Loucy (cell line): ENCODE measurements around the gene BCL2L12.
A peak's percentile ranks its signal among the peaks of the same experiment; 100 is the strongest.

Experiments used
- H2AFZ ChIP-seq: fragments of 200-600 bp; sonication (generic); 2 replicates; pipeline ENCODE4 v1.6.0; 2016; ENCODE audit warnings: antibody characterized with exemption, mild to moderate bottlenecking, low read length, moderate library complexity
- H3F3A ChIP-seq: fragments of 200-600 bp; 2 replicates; pipeline ENCODE4 v1.6.0; 2016; ENCODE audit warnings: antibody characterized with exemption, low read depth, mild to moderate bottlenecking
- H3K27me3 ChIP-seq: fragments of 200-600 bp; sonication (generic); 2 replicates; pipeline ENCODE4 v1.6.1; 2014; ENCODE audit warnings: low read length, mild to moderate bottlenecking; ENCODE audit not compliant: insufficient read depth, poor library complexity, severe bottlenecking
- H3K36me3 ChIP-seq: fragments of 200-600 bp; sonication (generic); 2 replicates; pipeline ENCODE4 v1.6.1; 2016; ENCODE audit warnings: low read length; ENCODE audit not compliant: insufficient read depth
- H3K4me1 ChIP-seq: fragments of 200-600 bp; sonication (generic); 2 replicates; pipeline ENCODE4 v1.5.1; 2014; ENCODE audit warnings: low read length, mild to moderate bottlenecking; ENCODE audit not compliant: insufficient read depth, poor library complexity, severe bottlenecking
- H3K4me2 ChIP-seq: fragments of 200-600 bp; sonication (generic); 2 replicates; pipeline ENCODE4 v1.6.0; 2014; ENCODE audit warnings: antibody characterized with exemption, low read length, low read depth, mild to moderate bottlenecking; ENCODE audit not compliant: poor library complexity, severe bottlenecking
- H3K4me3 ChIP-seq: fragments of 200-600 bp; sonication (generic); 2 replicates; pipeline ENCODE4 v1.5.1; 2014; ENCODE audit warnings: low read length, mild to moderate bottlenecking, mixed read lengths; ENCODE audit not compliant: poor library complexity, severe bottlenecking
- H3K79me2 ChIP-seq: fragments of 200-600 bp; sonication (generic); 2 replicates; pipeline ENCODE4 v1.6.1; 2014; ENCODE audit warnings: low read length; ENCODE audit not compliant: insufficient read depth
- H3K9ac ChIP-seq: fragments of 200-600 bp; sonication (generic); 2 replicates; pipeline ENCODE4 v1.6.0; 2014; ENCODE audit warnings: mild to moderate bottlenecking, low read depth, low read length, moderate library complexity; ENCODE audit not compliant: poor library complexity, severe bottlenecking
- H3K9me2 ChIP-seq: fragments of 200-600 bp; sonication (generic); replicated peaks from 2 replicates; pipeline ENCODE4 v1.6.1; 2016; ENCODE audit warnings: low read depth, low read length, mixed read lengths
- H3K9me3 ChIP-seq: fragments of 200-600 bp; sonication (generic); 2 replicates; pipeline ENCODE4 v1.6.1; 2014; ENCODE audit warnings: mild to moderate bottlenecking, antibody characterized with exemption, low read length, low read depth; ENCODE audit not compliant: insufficient read depth
- H4K20me1 ChIP-seq: fragments of 200-600 bp; sonication (generic); 2 replicates; pipeline ENCODE4 v1.6.0; 2014; ENCODE audit warnings: antibody characterized with exemption, low read length, mild to moderate bottlenecking; ENCODE audit not compliant: insufficient read depth, poor library complexity, severe bottlenecking
- EZH2phosphoT487 ChIP-seq: fragments of 200-600 bp; IDR thresholded peaks from 2 replicates; pipeline ENCODE4 v1.6.1; 2018; ENCODE audit warnings: antibody characterized with exemption, mild to moderate bottlenecking, moderate library complexity, borderline replicate concordance
- TF ChIP-seq, protein P1 (sequence below): fragments of 200-600 bp; sonication (generic); conservative IDR thresholded peaks from 2 replicates; pipeline ENCODE4 v1.5.1; 2014; ENCODE audit warnings: mild to moderate bottlenecking, antibody characterized with exemption, low read length

The BCL2L12 gene

GRCh38 chr19:49683814-49684250, 18.1 kb downstream of the BCL2L12 start:
- H3F3A ChIP-seq: no peaks in the 10 kb centered on the region
- TF ChIP-seq, protein P1, sequence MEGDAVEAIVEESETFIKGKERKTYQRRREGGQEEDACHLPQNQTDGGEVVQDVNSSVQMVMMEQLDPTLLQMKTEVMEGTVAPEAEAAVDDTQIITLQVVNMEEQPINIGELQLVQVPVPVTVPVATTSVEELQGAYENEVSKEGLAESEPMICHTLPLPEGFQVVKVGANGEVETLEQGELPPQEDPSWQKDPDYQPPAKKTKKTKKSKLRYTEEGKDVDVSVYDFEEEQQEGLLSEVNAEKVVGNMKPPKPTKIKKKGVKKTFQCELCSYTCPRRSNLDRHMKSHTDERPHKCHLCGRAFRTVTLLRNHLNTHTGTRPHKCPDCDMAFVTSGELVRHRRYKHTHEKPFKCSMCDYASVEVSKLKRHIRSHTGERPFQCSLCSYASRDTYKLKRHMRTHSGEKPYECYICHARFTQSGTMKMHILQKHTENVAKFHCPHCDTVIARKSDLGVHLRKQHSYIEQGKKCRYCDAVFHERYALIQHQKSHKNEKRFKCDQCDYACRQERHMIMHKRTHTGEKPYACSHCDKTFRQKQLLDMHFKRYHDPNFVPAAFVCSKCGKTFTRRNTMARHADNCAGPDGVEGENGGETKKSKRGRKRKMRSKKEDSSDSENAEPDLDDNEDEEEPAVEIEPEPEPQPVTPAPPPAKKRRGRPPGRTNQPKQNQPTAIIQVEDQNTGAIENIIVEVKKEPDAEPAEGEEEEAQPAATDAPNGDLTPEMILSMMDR: no peak
- TF ChIP-seq EZH2phosphoT487: no peak
- peaks cover 71% of the 10 kb centered on the region; the same call in 1 of the 2 replicates for H3K36me3 ChIP-seq

GRCh38 chr19:49684251-49684982, 18.7 kb downstream of the BCL2L12 start:
- Histone ChIP-seq H3K79me2 (peaks cover 27% of the 10 kb centered on the region), H3K27me3 (no peaks in the 10 kb centered on the region), H3F3A (no peaks in the 10 kb centered on the region), H2AFZ (no peak overlapping the region), H3K4me1 (peaks cover 17% of the 10 kb centered on the region), H4K20me1 (peaks cover 35% of the 10 kb centered on the region), H3K4me3 (no peak overlapping the region), H3K36me3 (peaks cover 73% of the 10 kb centered on the region; the same call in 1 of the 2 replicates), H3K9me2 (no peaks in the 10 kb centered on the region), H3K4me2 (no peak overlapping the region), H3K9ac (no peak overlapping the region), H3K9me3 (no peaks in the 10 kb centered on the region)
- TF ChIP-seq, protein P1: peak; percentile 54
- no peak for TF ChIP-seq EZH2phosphoT487

More at GRCh38 chr19:49683814-49684250, 18.1 kb downstream of the BCL2L12 start:
- Histone ChIP-seq H4K20me1 (peaks cover 40% of the 10 kb centered on the region), H3K4me3 (no peak overlapping the region), H3K27me3 (no peaks in the 10 kb centered on the region), H3K9me3 (no peaks in the 10 kb centered on the region), H3K9ac (no peak overlapping the region), H3K79me2 (peaks cover 33% of the 10 kb centered on the region), H3K4me2 (no peak overlapping the region), H2AFZ (no peak overlapping the region), H3K4me1 (peaks cover 21% of the 10 kb centered on the region), H3K9me2 (no peaks in the 10 kb centered on the region)

GRCh38 chr19:49684983-49685553, 19.3 kb downstream of the BCL2L12 start:
- Histone ChIP-seq H3K4me3 (no peak overlapping the region), H3K4me2 (no peak overlapping the region), H3F3A (no peaks in the 10 kb centered on the region), H3K9ac (no peak overlapping the region), H3K79me2 (peaks cover 20% of the 10 kb centered on the region), H3K9me3 (no peaks in the 10 kb centered on the region), H4K20me1 (peaks cover 28% of the 10 kb centered on the region), H3K36me3 (peaks cover 73% of the 10 kb centered on the region; the same call in 1 of the 2 replicates), H2AFZ (no peak overlapping the region), H3K27me3 (no peaks in the 10 kb centered on the region), H3K9me2 (no peaks in the 10 kb centered on the region), H3K4me1 (peaks cover 10% of the 10 kb centered on the region)
- TF ChIP-seq, protein P1: no peak
- no peak for TF ChIP-seq EZH2phosphoT487
